Activated CD4-positive, alpha-beta memory T cell treated with anti-CD3 and anti-CD28 coated beads for 36 hours (primary cell): ENCODE data around the gene CFAP54. TPM values are rescaled to one million over a fixed set of nuclear protein-coding genes. Genes with fewer than 3 reads are reported as not detected.
"Not testable (repeated sequence)": the region's sequence is repeated elsewhere in the genome, so short reads cannot be mapped to it uniquely, and the experiment has no call there.

Source experiments
- CTCF ChIA-PET: fragments of 350-600 bp; sonication (Branson Sonifier 250); formaldehyde crosslinking; loops from one replicate; lab custom pipeline; 2021; ENCODE audit warnings: antibody characterized with exemption, inconsistent platforms; lab: Charles Lee
- POLR2A ChIA-PET: fragments of 350-600 bp; sonication (Branson Sonifier 250); formaldehyde crosslinking; loops from one replicate; lab custom pipeline; 2021; ENCODE audit warnings: antibody characterized with exemption; lab: Charles Lee
- DNase-seq: peaks from one replicate; pipeline ENCODE4 v3.0.0-alpha.2; 2020
- H3K27ac Mint-ChIP-seq: one replicate; pipeline ENCODE4 v1.8.0; 2021; ENCODE audit warnings: mixed read lengths
- H3K27me3 Mint-ChIP-seq: one replicate; pipeline ENCODE4 v1.8.0; 2021; ENCODE audit warnings: mixed read lengths
- H3K36me3 Mint-ChIP-seq: one replicate; pipeline ENCODE4 v1.8.0; 2021; ENCODE audit warnings: mixed read lengths
- H3K4me1 Mint-ChIP-seq: one replicate; pipeline ENCODE4 v1.8.0; 2021; ENCODE audit warnings: low read depth, mixed read lengths
- H3K4me3 Mint-ChIP-seq: one replicate; pipeline ENCODE4 v1.8.0; 2021; ENCODE audit warnings: mild to moderate bottlenecking, mixed read lengths
- H3K9me3 Mint-ChIP-seq: one replicate; pipeline ENCODE4 v1.8.0; 2021; ENCODE audit warnings: mixed read lengths
- intact Hi-C: fragments of 100-400 bp; cut with micrococcal nuclease; formaldehyde crosslinking; loops from one replicate; pipeline ENCODE4 v1.15.1; 2023
- total RNA-seq, 2 experiments: library from RNA; stranded (reverse); gene quantifications; one replicate each; pipeline ENCODE4 v1.2.3, GENCODE V29; 2021

CFAP54 gene
- total RNA-seq, 2 experiments from 2014 or later = 0.31 to 0.33 TPM

GRCh38 chr12:96457191-96457930 is 32.0 kb upstream of the CFAP54 start:
- Mint-ChIP-seq H3K4me1 (peaks cover 4% of the 10 kb centered on the region), H3K27me3 (no peaks in the 10 kb centered on the region), H3K4me3 (no peak overlapping the region), H3K36me3 (no peaks in the 10 kb centered on the region), H3K9me3 (no peaks in the 10 kb centered on the region), H3K27ac (no peak overlapping the region)
- intact Hi-C loops = no loop called here
- POLR2A ChIA-PET = interaction anchor here (0.6 kb wide), 1 partner anchor 124 kb away, joined by 4 read pairs; no protein-coding TSS in a partner anchor
- CTCF ChIA-PET = no interaction called here
- no peak for DNase-seq

- H3K4me3 Mint-ChIP-seq, DNase-seq, H3K9me3 Mint-ChIP-seq, POLR2A ChIA-PET, intact Hi-C loops, H3K4me1 Mint-ChIP-seq, H3K27me3 Mint-ChIP-seq, H3K36me3 Mint-ChIP-seq, H3K27ac Mint-ChIP-seq: not testable (repeated sequence)
- CTCF ChIA-PET = interaction anchor here (0.7 kb wide), 1 partner anchor 892 kb away, joined by 3 read pairs; no protein-coding TSS in a partner anchor
Observed at GRCh38 chr12:96459281-96459680, 30.1 kb upstream of the CFAP54 start.

- no peaks in the 10 kb centered on the region for H3K4me1 Mint-ChIP-seq
- POLR2A ChIA-PET = no interaction called here
Observed at GRCh38 chr12:96462571-96463280, 26.7 kb upstream of the CFAP54 start.

GRCh38 chr12:96465896-96466295 is 23.5 kb upstream of the CFAP54 start:
- intact Hi-C loops = no loop called here
- Mint-ChIP-seq H3K27me3 (no peaks in the 10 kb centered on the region), H3K4me1 (no peaks in the 10 kb centered on the region), H3K27ac (no peak overlapping the region), H3K4me3 (no peak overlapping the region), H3K36me3 (peaks cover 7% of the 10 kb centered on the region), H3K9me3 (peaks cover 5% of the 10 kb centered on the region)
- DNase-seq = no peak
- POLR2A ChIA-PET = no interaction called here
- CTCF ChIA-PET = interaction anchor here (1.2 kb wide), 1 partner anchor 23 kb away, joined by 4 read pairs; the partner anchor contains the start of gene CFAP54

More at GRCh38 chr12:96462571-96463280, 26.7 kb upstream of the CFAP54 start:
- DNase-seq = no peak
- Mint-ChIP-seq H3K36me3 (no peaks in the 10 kb centered on the region), H3K9me3 (no peaks in the 10 kb centered on the region), H3K4me3 (no peak overlapping the region), H3K27me3 (no peaks in the 10 kb centered on the region), H3K27ac (no peak overlapping the region)
- CTCF ChIA-PET = no interaction called here
- intact Hi-C loops = no loop called here

GRCh38 chr12:96466939-96467751 is 22.2 kb upstream of the CFAP54 start:
- Mint-ChIP-seq H3K27ac (no peak overlapping the region), H3K9me3 (peaks cover 5% of the 10 kb centered on the region), H3K36me3 (peaks cover 7% of the 10 kb centered on the region), H3K4me1 (no peaks in the 10 kb centered on the region), H3K27me3 (no peaks in the 10 kb centered on the region), H3K4me3 (no peak overlapping the region)
- CTCF ChIA-PET = no interaction called here
- POLR2A ChIA-PET = no interaction called here
- no peak for DNase-seq
- intact Hi-C loops = no loop called here

- Mint-ChIP-seq H3K27me3 (no peaks in the 10 kb centered on the region), H3K4me3 (no peak overlapping the region), H3K4me1 (no peaks in the 10 kb centered on the region), H3K27ac (no peak overlapping the region), H3K36me3 (peaks cover 7% of the 10 kb centered on the region), H3K9me3 (peaks cover 5% of the 10 kb centered on the region)
- POLR2A ChIA-PET = no interaction called here
- no peak for DNase-seq
- CTCF ChIA-PET = no interaction called here
- intact Hi-C loops = no loop called here
Observed at GRCh38 chr12:96471368-96472050, 17.9 kb upstream of the CFAP54 start.

GRCh38 chr12:96472384-96472783 is 17.0 kb upstream of the CFAP54 start:
- intact Hi-C loops = no loop called here
- H3K27me3 Mint-ChIP-seq = no peaks in the 10 kb centered on the region
- peaks cover 5% of the 10 kb centered on the region for H3K9me3 Mint-ChIP-seq
- POLR2A ChIA-PET = no interaction called here
- DNase-seq = no peak
- no peaks in the 10 kb centered on the region for H3K4me1 Mint-ChIP-seq
- no peak overlapping the region for H3K4me3 Mint-ChIP-seq
- H3K27ac Mint-ChIP-seq = no peak overlapping the region
- CTCF ChIA-PET = no interaction called here
- H3K36me3 Mint-ChIP-seq = peaks cover 7% of the 10 kb centered on the region

- H3K4me3 Mint-ChIP-seq = no peak overlapping the region
Observed at GRCh38 chr12:96473394-96474093, 15.8 kb upstream of the CFAP54 start.

GRCh38 chr12:96474206-96474605 is 15.2 kb upstream of the CFAP54 start:
- ChIA-PET POLR2A (no interaction called here), CTCF (no interaction called here)
- no peak for DNase-seq
- H3K36me3 Mint-ChIP-seq = peaks cover 5% of the 10 kb centered on the region
- intact Hi-C loops = no loop called here
- H3K27me3 Mint-ChIP-seq = no peaks in the 10 kb centered on the region
- H3K9me3 Mint-ChIP-seq = peaks cover 5% of the 10 kb centered on the region
- H3K27ac Mint-ChIP-seq = no peak overlapping the region
- no peaks in the 10 kb centered on the region for H3K4me1 Mint-ChIP-seq
- no peak overlapping the region for H3K4me3 Mint-ChIP-seq

More at GRCh38 chr12:96473394-96474093, 15.8 kb upstream of the CFAP54 start:
- no peaks in the 10 kb centered on the region for H3K27me3 Mint-ChIP-seq
- ChIA-PET POLR2A (no interaction called here), CTCF (no interaction called here)
- H3K9me3 Mint-ChIP-seq = peaks cover 5% of the 10 kb centered on the region
- peaks cover 7% of the 10 kb centered on the region for H3K36me3 Mint-ChIP-seq
- DNase-seq = no peak
- H3K27ac Mint-ChIP-seq = no peak overlapping the region
- H3K4me1 Mint-ChIP-seq = no peaks in the 10 kb centered on the region
- intact Hi-C loops = no loop called here

- Mint-ChIP-seq H3K27ac (no peak overlapping the region), H3K4me3 (no peak overlapping the region), H3K27me3 (no peaks in the 10 kb centered on the region), H3K36me3 (no peaks in the 10 kb centered on the region), H3K4me1 (no peaks in the 10 kb centered on the region), H3K9me3 (no peaks in the 10 kb centered on the region)
- intact Hi-C loops = no loop called here
- ChIA-PET CTCF (no interaction called here), POLR2A (no interaction called here)
- no peak for DNase-seq
Observed at GRCh38 chr12:96478011-96478410, 11.4 kb upstream of the CFAP54 start.

- DNase-seq = no peak
- Mint-ChIP-seq H3K27me3 (peaks cover 3% of the 10 kb centered on the region), H3K27ac (no peak overlapping the region), H3K4me1 (peaks cover 28% of the 10 kb centered on the region), H3K4me3 (no peak overlapping the region), H3K36me3 (no peaks in the 10 kb centered on the region), H3K9me3 (no peaks in the 10 kb centered on the region)
- intact Hi-C loops = loop anchor here (10.0 kb wide), 1 partner anchor 627 kb away; the partner anchor contains the start of gene SNRPF
- ChIA-PET CTCF (no interaction called here), POLR2A (no interaction called here)
Observed at GRCh38 chr12:96482086-96482485, 7.3 kb upstream of the CFAP54 start.
